ENCODE data around the gene NXPH1.

GRCh38 chr7:8491544-8492489 lies 58.4 kb downstream of the NXPH1 start:
- TF ChIP-seq POLR2A (IDR thresholded peaks at IDR 0.05; ENCODE audit: low read depth, low read length), result no peak
- no peak for TF ChIP-seq POLR2AphosphoS5 (IDR thresholded peaks at IDR 0.05; ENCODE audit: low read depth, low read length)
- TF ChIP-seq TAF1 (IDR thresholded peaks at IDR 0.05; ENCODE audit: low read depth, low read length), result no peak
- TF ChIP-seq SPI1 (IDR thresholded peaks at IDR 0.05; ENCODE audit: low read depth, low read length), result no peak
